Fibroblast of lung (primary cell): Measurements from ENCODE around the gene CFD.

Experiments used
- EZH2 ChIP-seq: IDR thresholded peaks from 2 replicates; pipeline ENCODE4 v1.5.1; 2012; ENCODE audit warnings: low read length, control low read depth, mild to moderate bottlenecking; ENCODE audit errors: missing control alignments
- TF ChIP-seq, protein P1 (sequence below), 2 donors: IDR thresholded peaks in 1 of 2; conservative IDR thresholded peaks in 1 of 2; 1 replicate in 1 of 2; 2 replicates in 1 of 2; pipeline ENCODE4 v1.5.1; 2011 to 2012; ENCODE audit warnings: low read length in 2 of 2, control low read depth in 1 of 2, inconsistent platforms in 1 of 2, low read depth in 1 of 2, mild to moderate bottlenecking in 1 of 2

DNA sequence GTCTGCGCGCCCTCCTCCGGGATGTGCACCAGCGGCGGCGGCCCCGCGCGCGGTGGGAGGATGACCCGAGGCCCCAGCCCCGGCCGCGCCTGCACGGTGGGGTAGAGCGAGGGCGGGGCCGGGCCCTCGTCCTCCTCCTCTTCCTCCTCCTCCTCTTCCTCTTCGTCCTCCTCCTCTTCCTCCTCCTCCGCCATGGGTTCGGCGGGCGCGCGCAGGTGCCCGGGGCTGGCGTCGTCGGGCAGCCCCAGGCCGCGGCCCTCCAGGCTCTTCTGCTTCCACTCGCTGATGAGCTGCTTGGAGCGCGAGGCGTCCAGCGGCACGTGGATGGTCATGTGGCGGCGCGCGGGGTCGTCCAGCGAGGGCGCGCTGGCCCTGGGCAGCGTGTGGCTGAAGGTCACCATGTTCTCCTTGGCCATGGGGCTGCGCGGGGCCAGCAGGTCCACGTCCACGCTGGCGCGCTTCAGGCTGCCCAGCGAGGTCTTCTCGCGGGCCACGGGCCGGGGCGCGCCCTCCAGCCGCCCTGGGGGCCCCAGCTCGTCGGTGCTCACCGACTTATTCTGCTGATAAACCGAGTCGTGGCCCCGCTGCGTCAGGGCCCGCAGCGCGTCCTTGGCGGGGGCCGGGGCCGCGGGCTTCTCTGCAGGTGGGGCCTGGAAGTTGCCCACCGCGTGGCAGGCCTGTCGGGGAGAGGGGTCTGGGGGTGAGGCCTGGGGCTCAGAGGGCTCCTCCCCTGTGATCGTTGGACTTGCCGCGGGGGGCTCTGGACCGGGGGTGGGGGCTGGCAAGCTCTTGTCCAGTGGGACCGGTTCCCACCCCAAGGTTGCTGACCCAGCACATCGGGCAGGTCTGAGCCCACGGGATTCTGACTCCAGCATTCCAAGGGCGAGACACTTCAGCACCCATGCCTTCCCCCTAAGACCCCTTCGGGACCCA is 46.0 kb upstream of the CFD start:
- TF ChIP-seq, protein P1, sequence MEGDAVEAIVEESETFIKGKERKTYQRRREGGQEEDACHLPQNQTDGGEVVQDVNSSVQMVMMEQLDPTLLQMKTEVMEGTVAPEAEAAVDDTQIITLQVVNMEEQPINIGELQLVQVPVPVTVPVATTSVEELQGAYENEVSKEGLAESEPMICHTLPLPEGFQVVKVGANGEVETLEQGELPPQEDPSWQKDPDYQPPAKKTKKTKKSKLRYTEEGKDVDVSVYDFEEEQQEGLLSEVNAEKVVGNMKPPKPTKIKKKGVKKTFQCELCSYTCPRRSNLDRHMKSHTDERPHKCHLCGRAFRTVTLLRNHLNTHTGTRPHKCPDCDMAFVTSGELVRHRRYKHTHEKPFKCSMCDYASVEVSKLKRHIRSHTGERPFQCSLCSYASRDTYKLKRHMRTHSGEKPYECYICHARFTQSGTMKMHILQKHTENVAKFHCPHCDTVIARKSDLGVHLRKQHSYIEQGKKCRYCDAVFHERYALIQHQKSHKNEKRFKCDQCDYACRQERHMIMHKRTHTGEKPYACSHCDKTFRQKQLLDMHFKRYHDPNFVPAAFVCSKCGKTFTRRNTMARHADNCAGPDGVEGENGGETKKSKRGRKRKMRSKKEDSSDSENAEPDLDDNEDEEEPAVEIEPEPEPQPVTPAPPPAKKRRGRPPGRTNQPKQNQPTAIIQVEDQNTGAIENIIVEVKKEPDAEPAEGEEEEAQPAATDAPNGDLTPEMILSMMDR (conservative IDR thresholded peaks at IDR 0.05 in 1 of 2, IDR thresholded peaks at IDR 0.05 in 1 of 2; ENCODE audit: low read depth in 1 of 2, low read length in 2 of 2), result no peak
- no peak for TF ChIP-seq EZH2
